HG02610 (cell line): ENCODE results near the gene KIR2DL1.
"Not testable (repeated sequence)": the region's sequence is repeated elsewhere in the genome, so short reads cannot be mapped to it uniquely, and the experiment has no call there.

Experiments used
- ATAC-seq: cut with Tn5 transposase; IDR thresholded peaks from one replicate; pipeline ENCODE4 v1.9.1; 2021; ENCODE audit warnings: mild to moderate bottlenecking, moderate library complexity; ENCODE audit not compliant: unreplicated experiment

KIR2DL1 gene

DNA sequence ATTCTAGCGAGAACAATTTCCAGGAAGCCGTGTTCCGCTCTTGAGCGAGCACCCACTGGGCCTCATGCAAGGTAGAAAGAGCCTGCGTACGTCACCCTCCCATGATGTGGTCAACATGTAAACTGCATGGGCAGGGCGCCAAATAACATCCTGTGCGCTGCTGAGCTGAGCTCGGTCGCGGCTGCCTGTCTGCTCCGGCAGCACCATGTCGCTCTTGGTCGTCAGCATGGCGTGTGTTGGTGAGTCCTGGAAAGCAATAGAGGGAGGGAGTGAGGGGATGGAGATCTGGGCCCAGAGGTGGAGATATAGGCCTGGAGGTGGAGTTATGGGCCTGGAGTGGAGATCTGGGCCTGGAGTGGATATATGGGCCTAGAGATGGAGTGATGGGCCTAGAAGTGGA, at the start of gene KIR2DL1:
Gene KIR2DL1 (plus strand): TSS at position 148 of the 400 bp plus-strand sequence. CDS start 58 bp downstream, at position 206.
- not testable (repeated sequence) for ATAC-seq

DNA sequence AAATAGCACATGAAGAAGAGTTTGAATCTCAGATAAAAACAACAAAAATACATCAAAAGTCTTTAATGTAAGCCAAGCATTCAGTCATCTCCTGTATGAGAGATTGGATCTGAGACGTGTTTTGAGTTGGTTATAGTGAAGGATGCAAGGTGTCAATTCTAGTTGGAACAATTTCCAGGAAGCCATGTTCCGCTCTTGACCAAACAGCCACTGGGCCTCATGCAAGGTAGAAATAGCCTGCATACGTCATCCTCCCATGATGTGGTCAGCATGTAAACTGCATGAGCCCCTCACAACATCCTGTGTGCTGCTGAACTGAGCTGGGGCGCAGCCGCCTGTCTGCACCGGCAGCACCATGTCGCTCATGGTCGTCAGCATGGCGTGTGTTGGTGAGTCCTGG, 45.5 kb upstream of the KIR2DL1 start, which contains the start of gene KIR3DL3:
Gene KIR3DL3 (plus strand): TSS at position 301 of the 400 bp plus-strand sequence. CDS start 55 bp downstream, at position 356.
- ATAC-seq, result no peak

DNA sequence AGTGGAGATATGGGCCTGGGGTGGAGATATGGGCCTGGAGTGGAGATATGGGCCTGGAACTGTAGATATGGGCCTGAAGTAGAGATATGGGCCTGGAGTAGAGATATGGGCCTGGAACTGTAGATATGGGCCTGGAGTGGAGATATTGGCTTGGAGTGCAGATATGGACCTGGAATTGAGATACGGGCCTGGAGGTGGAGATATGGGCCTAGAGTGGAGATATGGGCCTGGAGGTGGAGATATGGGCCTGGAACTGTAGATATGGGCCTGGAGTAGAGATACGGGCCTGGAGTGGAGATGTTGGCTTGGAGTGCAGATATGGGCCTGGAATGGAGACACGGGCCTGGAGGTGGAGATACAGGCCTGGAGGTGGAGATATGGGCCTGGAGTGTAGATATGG, 44.9 kb upstream of the KIR2DL1 start:
- ATAC-seq, result no peak

DNA sequence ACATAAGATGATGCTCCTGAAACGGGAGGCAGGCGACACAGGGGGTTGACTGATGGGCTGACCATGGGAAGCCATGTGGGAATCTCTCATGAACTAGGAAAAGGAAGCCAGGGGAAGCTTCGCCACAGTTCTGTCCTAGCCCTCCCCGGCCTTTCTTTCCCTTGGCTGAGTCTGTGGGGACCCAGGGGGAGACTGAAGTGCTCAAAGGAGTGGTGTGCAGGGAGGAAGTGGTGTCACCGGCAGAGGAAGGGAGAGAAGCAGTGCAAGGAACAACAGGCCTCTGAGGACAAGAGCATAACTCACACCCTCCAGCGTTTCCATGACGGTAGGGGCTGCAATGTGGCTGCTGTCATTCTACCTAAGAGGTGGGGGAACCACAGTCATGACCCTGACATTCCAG, 44.3 kb upstream of the KIR2DL1 start:
- no peak for ATAC-seq

DNA sequence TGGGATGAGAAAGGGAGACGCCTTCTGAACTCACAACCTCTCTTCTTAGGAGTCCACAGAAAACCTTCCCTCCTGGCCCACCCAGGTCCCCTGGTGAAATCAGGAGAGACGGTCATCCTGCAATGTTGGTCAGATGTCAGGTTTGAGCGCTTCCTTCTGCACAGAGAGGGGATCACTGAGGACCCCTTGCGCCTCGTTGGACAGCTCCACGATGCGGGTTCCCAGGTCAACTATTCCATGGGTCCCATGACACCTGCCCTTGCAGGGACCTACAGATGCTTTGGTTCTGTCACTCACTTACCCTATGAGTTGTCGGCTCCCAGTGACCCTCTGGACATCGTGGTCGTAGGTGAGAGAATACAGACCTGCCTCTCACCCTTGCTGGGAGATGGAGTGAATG, 42.0 kb upstream of the KIR2DL1 start:
- no peak for ATAC-seq

DNA sequence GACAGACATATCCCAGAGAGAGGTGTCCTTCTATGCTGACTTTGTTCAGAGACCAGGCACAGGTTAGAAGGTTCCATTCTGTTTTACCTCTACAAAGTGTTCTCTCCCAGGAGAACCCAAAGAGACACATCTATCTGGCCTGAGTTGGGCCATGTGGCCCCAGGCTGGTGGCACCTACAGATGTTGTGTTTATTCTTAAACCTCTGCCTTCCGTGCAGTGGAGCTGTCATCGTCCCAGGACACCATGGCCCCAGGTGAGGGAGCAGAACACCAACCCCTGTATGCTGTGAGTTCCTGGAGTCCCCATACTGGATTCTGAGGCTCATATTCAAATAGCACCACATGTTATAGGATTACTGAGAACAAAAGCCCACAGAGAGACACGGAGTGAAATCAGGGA, 41.4 kb upstream of the KIR2DL1 start:
- no peak for ATAC-seq

DNA sequence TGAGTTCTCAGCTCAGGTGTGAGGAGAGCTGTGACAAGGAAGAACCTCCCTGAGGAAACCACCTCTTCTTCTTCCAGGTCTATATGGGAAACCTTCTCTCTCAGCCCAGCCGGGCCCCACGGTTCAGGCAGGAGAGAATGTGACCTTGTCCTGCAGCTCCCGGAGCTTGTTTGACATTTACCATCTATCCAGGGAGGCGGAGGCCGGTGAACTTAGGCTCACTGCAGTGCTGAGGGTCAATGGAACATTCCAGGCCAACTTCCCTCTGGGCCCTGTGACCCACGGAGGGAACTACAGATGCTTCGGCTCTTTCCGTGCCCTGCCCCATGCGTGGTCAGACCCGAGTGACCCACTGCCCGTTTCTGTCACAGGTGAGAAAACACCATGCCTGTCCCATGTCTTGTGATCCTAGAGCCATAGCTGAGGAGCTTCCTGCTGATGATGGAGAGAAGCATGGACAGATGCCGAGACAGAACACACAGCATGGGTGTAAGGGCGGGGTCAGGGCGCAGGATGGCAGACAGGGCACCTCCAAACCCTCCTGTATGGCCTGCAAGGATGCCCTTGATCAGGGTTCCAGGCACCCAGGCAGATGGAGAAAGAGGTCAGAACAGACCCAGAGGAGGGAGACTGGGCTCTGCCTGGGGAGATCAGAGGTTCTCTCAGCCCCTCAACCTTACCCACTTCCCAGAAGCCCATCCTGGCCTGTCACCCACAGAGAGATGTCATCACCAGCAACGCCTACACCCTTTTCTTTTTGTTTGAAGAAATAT, 40.0 kb upstream of the KIR2DL1 start:
- no peak for ATAC-seq

DNA sequence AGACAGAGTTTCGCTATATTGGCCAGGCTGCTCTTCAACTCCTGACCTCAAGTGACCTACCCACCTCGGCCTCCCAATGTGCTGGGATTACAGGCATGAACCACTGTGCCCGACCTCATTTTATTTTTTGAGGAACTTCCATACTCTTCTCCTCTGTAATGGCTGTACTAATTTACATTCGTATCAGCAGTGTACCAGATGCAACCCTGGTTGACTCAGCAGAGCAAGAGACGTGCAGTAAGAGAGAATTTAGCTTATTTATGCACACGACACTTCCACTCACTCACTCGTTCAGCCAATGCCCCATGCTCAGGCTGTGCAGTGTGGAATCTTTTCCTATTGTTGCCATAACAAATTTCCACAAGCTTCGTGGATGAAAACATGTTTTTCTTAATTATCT, 38.4 kb upstream of the KIR2DL1 start:
- no peak for ATAC-seq

DNA sequence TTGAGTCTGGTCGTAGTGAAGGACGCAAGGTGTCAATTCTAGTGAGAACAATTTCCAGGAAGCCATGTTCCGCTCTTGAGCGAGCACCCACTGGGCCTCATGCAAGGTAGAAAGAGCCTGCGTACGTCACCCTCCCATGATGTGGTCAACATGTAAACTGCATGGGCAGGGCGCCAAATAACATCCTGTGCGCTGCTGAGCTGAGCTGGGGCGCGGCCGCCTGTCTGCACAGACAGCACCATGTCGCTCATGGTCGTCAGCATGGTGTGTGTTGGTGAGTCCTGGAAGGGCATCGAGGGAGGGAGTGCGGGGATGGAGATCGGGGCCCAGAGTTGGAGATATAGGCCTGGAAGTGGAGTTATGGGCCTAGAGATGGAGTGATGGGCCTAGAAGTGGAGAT, 31.3 kb upstream of the KIR2DL1 start, which contains the start of gene KIR2DL3:
Gene KIR2DL3 (plus strand): TSS at position 208 of the 400 bp plus-strand sequence. CDS start 33 bp downstream, at position 241.
- ATAC-seq, result not testable (repeated sequence)

DNA sequence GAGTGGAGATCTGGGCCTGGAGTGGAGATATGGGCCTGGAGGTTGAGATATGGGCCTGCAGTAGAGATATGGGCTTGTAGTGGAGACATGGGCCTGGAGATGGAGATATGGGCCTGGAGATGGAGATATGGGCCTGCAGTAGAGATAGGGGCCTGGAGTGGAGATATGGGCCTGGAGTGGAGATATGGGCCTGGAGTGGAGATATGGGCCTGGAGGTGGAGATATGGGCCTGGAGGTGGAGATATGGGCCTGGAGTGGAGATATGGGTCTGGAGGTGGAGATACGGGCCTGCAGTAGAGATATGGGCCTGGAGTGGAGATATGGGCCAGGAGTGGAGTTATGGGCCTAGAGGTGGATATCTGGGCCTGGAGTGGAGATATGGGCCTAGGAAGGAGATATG, 30.9 kb upstream of the KIR2DL1 start:
- no peak for ATAC-seq

DNA sequence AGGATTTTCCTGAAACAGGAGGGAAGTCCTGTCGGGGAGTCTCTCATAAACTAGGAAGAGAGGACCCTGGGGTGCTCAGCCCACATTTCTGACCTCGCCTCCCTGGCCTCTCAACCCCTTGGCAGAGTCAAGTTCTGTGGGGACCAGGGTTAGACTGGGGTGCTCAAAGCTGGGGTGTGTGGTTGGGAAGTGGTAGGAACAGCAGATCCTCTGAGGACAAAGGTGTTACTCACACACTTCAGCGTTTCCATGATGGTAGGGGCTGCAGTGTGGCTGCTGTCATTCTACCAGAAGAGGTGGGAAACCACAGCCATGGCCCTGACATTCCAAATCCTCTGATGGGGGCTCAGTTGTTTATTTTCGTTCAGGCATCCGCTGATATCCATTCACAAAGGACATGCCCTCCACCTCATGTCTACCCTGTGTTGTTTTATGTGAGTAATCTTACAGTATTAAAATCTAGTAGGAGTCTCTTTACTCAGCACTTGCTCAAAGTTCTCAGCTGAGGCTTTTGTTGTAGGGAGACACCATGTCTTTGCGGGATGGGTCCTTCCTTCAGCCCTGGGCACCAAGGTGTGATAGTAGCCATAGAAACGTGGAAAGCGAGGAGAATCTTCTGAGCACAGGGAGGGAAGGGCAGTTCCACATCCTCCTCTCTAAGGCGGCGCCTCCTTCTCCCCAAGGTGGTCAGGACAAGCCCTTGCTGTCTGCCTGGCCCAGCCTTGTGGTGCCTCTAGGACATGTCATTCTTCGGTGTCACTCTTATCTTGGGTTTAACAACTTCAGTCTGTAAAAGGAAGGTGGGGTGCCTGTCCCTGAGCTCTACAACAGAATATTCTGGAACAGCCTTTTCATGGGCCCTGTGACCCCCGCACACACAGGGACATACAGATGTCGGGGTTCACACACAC, 29.8 kb upstream of the KIR2DL1 start:
- ATAC-seq, result no peak

DNA sequence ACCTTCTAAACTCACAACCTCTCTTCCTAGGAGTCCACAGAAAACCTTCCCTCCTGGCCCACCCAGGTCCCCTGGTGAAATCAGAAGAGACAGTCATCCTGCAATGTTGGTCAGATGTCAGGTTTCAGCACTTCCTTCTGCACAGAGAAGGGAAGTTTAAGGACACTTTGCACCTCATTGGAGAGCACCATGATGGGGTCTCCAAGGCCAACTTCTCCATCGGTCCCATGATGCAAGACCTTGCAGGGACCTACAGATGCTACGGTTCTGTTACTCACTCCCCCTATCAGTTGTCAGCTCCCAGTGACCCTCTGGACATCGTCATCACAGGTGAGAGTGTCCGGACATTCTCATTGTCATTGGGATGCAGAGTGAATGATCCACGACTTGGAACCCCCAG, 27.6 kb upstream of the KIR2DL1 start:
- not testable (repeated sequence) for ATAC-seq

DNA sequence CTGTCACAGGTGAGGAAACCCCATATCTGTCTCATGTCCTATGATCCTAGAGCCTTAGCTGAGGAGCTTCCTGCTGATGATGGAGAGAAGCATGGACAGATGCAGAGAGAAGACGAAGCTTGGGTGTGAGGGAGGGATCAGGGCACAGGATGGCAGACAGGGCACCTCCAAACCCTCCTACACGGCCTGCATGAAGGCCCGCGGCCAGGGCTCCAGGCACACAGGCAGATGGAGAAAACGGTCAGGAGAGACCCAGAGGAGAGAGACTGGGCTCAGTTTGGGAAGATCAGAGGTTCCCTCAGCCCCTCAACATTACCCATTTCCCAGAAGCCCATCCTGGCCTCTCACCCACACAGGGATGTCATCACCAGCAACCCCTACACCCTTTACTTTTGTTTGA, 25.5 kb upstream of the KIR2DL1 start:
- ATAC-seq, result not testable (repeated sequence)

DNA sequence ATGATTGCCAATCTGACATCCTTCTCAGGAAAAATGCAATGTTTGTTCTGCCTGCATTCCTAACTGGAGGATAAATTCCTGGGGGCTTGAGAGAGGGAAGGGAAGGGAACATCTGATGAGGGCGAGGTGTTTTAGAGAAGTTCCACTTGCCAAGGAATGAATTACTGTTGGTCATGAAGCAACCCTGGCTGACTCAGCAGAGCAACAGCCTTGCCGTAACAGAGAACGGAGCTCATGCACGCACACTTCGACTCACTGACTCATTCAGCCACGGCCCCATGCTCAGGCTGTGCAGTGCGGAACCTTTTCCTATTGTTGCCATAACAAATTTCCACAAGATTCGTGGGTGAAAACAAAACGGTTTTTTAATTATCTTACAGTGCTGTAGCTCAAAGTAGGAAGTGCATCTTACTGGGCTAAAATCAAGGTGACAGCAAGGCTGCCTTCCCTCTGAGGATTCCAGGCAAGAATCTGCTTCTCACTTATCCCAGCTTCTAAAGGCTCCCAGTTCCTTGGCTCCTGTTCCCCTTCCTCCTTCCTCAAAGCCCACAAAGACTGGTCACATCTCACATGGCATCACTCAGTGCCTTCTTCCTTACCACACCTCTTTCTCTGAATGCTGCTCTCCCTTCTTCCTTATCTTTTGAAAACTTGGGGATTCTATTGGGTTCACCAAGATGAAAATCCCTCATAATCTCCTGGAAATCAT, 21.8 kb upstream of the KIR2DL1 start:
- not testable (repeated sequence) for ATAC-seq

DNA sequence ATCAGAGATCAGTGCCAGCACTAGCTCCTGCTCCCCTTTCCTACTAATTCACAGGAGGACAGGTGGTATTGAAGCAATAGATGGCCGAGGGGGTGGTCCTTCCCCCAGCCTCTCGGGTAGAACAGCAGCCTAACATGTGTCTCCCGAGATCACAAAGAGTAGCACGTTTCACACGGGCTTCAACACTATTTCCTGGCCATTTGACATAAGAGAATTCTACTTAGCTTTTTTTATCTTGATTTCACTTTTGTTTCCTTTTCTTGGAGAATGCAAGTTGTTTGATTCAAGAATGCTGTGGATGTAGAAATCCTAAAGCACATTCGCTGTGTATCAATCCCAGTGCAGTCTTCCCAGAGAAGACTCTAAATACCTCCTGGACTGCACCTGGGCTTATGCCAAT, 19.3 kb upstream of the KIR2DL1 start:
- not testable (repeated sequence) for ATAC-seq

DNA sequence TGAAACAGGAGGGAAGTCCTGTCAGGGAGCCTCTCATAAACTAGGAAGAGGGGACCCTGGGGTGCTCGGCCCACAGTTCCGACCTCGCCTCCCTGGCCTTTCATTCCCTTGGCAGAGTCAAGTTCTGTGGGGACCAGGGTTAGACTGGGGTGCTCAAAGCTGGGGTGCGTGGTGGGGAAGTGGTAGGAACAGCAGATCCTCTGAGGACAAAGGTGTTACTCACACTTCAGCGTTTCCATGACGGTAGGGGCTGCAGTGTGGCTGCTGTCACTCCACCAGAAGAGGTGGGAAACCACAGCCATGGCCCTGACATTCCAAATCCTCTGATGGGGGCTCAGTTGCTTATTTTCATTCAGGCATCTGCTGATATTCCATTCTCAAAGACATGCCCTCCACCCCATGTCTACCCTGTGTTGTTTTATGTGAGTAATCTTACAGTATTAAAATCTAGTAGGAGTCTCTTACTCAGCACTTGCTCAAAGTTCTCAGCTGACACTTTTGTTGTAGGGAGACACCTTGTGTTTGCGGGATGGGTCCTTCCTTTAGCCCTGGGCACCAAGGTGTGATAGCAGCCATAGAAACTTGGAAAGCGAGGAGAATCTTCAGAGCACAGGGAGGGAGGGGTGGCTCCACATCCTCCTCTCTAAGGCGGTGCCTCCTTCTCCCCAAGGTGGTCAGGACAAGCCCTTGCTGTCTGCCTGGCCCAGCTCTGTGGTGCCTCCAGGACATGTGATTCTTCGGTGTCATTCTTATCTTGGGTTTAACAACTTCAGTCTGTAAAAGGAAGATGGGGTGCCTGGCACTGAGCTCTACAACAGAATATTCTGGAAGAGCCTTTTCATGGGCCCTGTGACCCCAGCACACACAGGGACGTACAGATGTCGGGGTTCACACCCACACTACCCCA, 13.1 kb upstream of the KIR2DL1 start:
- ATAC-seq, result not testable (repeated sequence)

DNA sequence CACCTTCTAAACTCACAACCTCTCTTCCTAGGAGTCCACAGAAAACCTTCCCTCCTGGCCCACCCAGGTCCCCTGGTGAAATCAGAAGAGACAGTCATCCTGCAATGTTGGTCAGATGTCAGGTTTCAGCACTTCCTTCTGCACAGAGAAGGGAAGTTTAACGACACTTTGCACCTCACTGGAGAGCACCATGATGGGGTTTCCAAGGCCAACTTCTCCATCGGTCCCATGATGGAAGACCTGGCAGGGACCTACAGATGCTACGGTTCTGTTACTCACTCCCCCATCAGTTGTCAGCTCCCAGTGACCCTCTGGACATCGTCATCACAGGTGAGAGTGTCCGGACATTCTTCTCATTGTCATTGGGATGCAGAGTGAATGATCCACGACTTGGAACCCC, 11.0 kb upstream of the KIR2DL1 start:
- ATAC-seq, result not testable (repeated sequence)

DNA sequence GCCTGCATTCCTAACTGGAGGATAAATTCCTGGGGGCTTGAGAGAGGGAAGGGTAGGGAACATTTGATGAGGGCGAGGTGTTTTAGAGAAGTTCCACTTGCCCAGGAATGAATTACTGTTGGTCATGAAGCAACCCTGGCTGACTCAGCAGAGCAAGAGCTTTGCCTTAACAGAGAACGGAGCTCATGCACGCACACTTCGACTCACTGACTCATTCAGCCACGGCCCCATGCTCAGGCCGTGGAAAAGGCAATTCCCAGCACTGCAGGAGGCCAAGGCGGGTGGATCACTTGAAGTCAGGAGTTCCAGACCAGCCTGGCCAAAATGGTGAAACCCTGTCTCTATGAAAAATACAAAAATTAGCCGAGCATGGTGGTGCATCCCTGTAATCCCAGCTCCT, 5.4 kb upstream of the KIR2DL1 start:
- not testable (repeated sequence) for ATAC-seq

DNA sequence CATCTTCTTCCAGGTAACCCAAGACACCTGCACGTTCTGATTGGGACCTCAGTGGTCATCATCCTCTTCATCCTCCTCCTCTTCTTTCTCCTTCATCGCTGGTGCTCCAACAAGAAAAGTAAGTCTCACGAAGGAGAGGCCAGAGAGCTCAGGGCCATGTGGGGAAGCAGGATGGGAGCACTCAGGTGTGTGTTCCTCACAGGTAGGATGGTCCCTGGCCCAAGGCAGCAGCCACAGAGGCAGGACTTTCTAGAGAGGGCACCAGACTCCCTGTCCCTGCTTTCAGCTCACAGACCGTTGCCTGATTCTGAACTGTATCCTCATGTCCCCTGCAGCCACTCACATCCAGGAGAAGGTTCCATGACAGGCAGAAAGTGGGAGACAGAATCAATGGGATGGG, 3.1 kb upstream of the KIR2DL1 start:
- not testable (repeated sequence) for ATAC-seq

DNA sequence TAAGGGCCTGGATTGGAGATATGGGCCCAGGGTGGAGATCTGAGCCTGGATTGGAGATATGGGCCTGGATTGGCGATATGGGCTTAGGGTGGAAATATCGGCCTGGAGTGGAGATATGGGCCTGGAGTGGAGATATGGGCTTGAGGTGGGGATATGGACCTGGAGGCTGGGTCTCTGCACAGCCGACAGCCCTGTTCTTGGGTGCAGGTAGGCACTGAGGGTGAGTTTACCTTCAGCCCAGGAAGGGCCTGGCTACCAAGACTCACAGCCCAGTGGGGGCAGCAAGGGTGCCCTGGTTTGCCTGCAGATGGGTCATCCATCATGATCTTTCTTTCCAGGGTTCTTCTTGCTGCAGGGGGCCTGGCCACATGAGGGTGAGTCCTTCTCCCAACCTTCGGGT, 918 bp downstream of the KIR2DL1 start:
- ATAC-seq, result not testable (repeated sequence)
